AG09309 (cell line): ENCODE data around the gene PIK3CD.
"Not testable (repeated sequence)": the region's sequence is repeated elsewhere in the genome, so short reads cannot be mapped to it uniquely, and the experiment has no call there.

Experiments used
- DNase-seq: peaks from one replicate; pipeline ENCODE4 v3.0.0-alpha.2; 2010; ENCODE audit warnings: low read depth
- H3K4me3 ChIP-seq: 2 replicates; pipeline ENCODE4 v1.5.1; 2011; ENCODE audit warnings: mild to moderate bottlenecking, low read depth, low read length, moderate library complexity; ENCODE audit not compliant: control insufficient read depth
- CTCF ChIP-seq: IDR thresholded peaks from 2 replicates; pipeline ENCODE4 v1.5.1; 2011; ENCODE audit warnings: mild to moderate bottlenecking, low read depth, low read length, inconsistent platforms; ENCODE audit not compliant: insufficient read depth, control insufficient read depth; ENCODE audit errors: missing control alignments

The PIK3CD gene

GRCh38 chr1:9758559-9759121 lies 107.1 kb downstream of the PIK3CD start:
- no peak for DNase-seq
- no peak overlapping the region for H3K4me3 ChIP-seq
- no peak for TF ChIP-seq CTCF

GRCh38 chr1:9759939-9760338 lies 108.4 kb downstream of the PIK3CD start:
- TF ChIP-seq CTCF, result no peak
- no peak for DNase-seq
- H3K4me3 ChIP-seq, result no peak overlapping the region

- no peak for DNase-seq
- no peak overlapping the region for H3K4me3 ChIP-seq
- TF ChIP-seq CTCF, result no peak
Observed at GRCh38 chr1:9760824-9761223, 109.3 kb downstream of the PIK3CD start.

GRCh38 chr1:9761855-9762254 lies 110.3 kb downstream of the PIK3CD start:
- no peak for DNase-seq
- TF ChIP-seq CTCF, result no peak
- no peak overlapping the region for H3K4me3 ChIP-seq

DNA sequence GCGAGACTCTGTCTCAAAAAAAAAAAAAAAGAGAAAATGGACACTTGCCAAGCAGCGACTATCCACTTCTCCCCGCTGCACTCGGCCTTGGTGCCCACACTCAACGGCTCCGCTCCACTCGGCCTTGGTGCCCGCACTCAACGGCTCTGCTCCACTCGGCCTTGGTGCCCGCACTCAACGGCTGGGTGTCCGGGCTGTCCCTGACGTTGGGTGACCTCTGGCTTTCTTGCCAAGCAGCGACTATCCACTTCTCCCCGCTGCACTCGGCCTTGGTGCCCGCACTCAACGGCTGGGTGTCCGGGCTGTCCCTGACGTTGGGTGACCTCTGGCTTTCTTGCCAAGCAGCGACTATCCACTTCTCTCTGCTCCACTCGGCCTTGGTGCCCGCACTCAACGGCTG lies 110.9 kb downstream of the PIK3CD start:
- not testable (repeated sequence) for H3K4me3 ChIP-seq, DNase-seq

DNA sequence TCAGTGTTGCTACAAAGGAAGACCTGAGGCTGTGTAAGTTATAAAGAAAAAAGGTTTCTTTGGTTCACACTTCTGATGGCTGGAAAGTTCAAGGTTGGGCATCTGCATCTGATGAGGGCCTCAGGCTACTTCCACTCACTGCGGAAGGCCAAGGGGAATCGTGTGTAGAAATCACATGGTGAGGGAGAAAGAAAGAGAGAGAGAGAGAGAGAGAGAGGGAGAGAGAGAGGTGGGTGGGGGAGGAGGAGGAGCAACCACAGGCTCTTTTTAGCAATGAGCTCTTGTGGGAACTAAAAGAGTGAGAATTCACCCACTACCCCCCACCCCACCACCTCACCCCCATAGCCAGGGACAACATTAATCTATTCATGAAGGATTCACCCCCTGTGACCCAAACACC lies 112.4 kb downstream of the PIK3CD start:
- TF ChIP-seq CTCF, result no peak
- no peak overlapping the region for H3K4me3 ChIP-seq
- no peak for DNase-seq

DNA sequence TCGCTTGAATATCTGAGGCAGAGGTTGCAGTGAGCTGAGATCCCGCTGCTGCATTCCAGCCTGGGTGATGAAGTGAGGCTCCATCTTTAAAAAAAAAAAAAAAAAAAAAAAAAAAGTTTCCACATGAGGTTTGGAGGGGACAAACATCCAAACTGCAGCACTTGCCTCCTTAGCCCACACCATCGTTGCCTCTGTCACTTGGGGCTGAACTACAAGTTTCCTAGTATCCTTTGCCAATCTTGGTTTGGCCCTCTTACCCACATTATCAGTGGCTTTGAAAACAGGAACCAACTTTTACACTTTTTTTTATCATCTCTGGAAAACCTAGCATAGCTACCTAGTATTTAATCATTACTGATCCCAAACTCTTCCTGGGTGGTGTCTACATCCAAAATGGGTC lies 113.0 kb downstream of the PIK3CD start:
- TF ChIP-seq CTCF, result no peak
- DNase-seq, result no peak
- H3K4me3 ChIP-seq, result no peak overlapping the region
